Mammary epithelial cell (primary cell): ENCODE measurements around the gene MPV17L.
"Not testable (repeated sequence)": the region's sequence is repeated elsewhere in the genome, so short reads cannot be mapped to it uniquely, and the experiment has no call there.

Source experiments
- EZH2 ChIP-seq: IDR thresholded peaks from 2 replicates; pipeline ENCODE4 v1.6.1; 2012; ENCODE audit warnings: low read length, inconsistent platforms, borderline replicate concordance
- TF ChIP-seq, protein P1 (sequence below), 2 donors: IDR thresholded peaks in 1 of 2; conservative IDR thresholded peaks in 1 of 2; 2 replicates each; pipeline ENCODE4 v1.5.1; 2011 to 2012; ENCODE audit warnings: inconsistent platforms in 2 of 2, low read length in 2 of 2, mild to moderate bottlenecking in 2 of 2, control low read depth in 1 of 2, low read depth in 1 of 2; ENCODE audit not compliant: insufficient read depth in 1 of 2; ENCODE audit errors: extremely low read depth in 1 of 2

DNA sequence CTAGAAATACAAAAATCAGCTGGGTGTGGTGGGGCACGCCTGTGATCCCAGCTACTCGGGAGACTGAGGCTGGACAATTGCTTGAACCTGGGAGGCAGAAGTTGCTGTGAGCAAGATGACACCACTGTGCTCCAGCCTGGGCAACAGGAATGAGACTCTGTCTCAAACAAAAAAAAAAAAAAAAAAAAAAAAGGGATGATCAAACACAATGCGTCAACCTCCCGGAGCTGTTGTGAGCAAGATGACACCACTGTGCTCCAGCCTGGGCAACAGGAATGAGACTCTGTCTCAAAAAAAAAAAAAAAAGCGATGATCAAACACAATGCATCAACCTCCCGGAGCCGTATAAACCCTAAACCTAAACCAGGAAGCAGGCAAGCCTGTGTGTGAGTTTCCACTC, 38.1 kb upstream of the MPV17L start:
- TF ChIP-seq, protein P1, sequence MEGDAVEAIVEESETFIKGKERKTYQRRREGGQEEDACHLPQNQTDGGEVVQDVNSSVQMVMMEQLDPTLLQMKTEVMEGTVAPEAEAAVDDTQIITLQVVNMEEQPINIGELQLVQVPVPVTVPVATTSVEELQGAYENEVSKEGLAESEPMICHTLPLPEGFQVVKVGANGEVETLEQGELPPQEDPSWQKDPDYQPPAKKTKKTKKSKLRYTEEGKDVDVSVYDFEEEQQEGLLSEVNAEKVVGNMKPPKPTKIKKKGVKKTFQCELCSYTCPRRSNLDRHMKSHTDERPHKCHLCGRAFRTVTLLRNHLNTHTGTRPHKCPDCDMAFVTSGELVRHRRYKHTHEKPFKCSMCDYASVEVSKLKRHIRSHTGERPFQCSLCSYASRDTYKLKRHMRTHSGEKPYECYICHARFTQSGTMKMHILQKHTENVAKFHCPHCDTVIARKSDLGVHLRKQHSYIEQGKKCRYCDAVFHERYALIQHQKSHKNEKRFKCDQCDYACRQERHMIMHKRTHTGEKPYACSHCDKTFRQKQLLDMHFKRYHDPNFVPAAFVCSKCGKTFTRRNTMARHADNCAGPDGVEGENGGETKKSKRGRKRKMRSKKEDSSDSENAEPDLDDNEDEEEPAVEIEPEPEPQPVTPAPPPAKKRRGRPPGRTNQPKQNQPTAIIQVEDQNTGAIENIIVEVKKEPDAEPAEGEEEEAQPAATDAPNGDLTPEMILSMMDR (conservative IDR thresholded peaks at IDR 0.05 in 1 of 2, IDR thresholded peaks at IDR 0.05 in 1 of 2; ENCODE audit: extremely low read depth in 1 of 2, insufficient read depth in 1 of 2, low read depth in 1 of 2, low read length in 2 of 2): not testable (repeated sequence)
- TF ChIP-seq EZH2: not testable (repeated sequence)
